HEK293 (cell line): ENCODE results near the gene NHSL2.

ENCODE experiments used
- CTCF ChIP-seq: fragments of 450-650 bp; formaldehyde crosslinking; IDR thresholded peaks from 2 replicates; pipeline ENCODE4 v1.5.1; 2016; ENCODE audit warnings: missing biosample characterization, missing genetic modification characterization
- ELK4 ChIP-seq: IDR thresholded peaks from 2 replicates; pipeline ENCODE4 v1.6.1; 2011; ENCODE audit warnings: mild to moderate bottlenecking, low read depth, low read length, borderline replicate concordance
- PBX3 ChIP-seq: sonication (generic); formaldehyde crosslinking; IDR thresholded peaks from 2 replicates; pipeline ENCODE4 v1.8.1; 2022; ENCODE audit warnings: mild to moderate bottlenecking, moderate library complexity, missing genetic modification reagents
- REPIN1 ChIP-seq: fragments of 450-650 bp; formaldehyde crosslinking; IDR thresholded peaks from 2 replicates; pipeline ENCODE4 v1.5.1; 2017; ENCODE audit warnings: missing biosample characterization, missing genetic modification characterization, low read depth
- SETDB1 ChIP-seq: IDR thresholded peaks from one replicate; pipeline ENCODE4 v1.6.1; 2017; ENCODE audit warnings: mild to moderate bottlenecking, low read length, moderate library complexity, mixed read lengths; ENCODE audit not compliant: insufficient read length
- ZBTB48 ChIP-seq: fragments of 450-650 bp; formaldehyde crosslinking; IDR thresholded peaks from 2 replicates; pipeline ENCODE4 v1.5.1; 2016; ENCODE audit warnings: missing biosample characterization, missing genetic modification characterization
- ZNF121 ChIP-seq: fragments of 450-650 bp; formaldehyde crosslinking; IDR thresholded peaks from 2 replicates; pipeline ENCODE4 v1.5.1; 2016; ENCODE audit warnings: missing biosample characterization, missing genetic modification characterization
- ZNF155 ChIP-seq: fragments of 450-650 bp; formaldehyde crosslinking; IDR thresholded peaks from 2 replicates; pipeline ENCODE4 v1.5.1; 2016; ENCODE audit warnings: missing biosample characterization, missing genetic modification characterization
- ZNF169 ChIP-seq: fragments of 450-650 bp; formaldehyde crosslinking; IDR thresholded peaks from 2 replicates; pipeline ENCODE4 v1.5.1; 2016; ENCODE audit warnings: missing biosample characterization, missing genetic modification characterization
- ZNF184 ChIP-seq: fragments of 450-650 bp; IDR thresholded peaks from 2 replicates; pipeline ENCODE4 v1.5.1; 2018; ENCODE audit warnings: missing biosample characterization, mild to moderate bottlenecking, missing genetic modification characterization
- ZNF501 ChIP-seq: fragments of 450-650 bp; formaldehyde crosslinking; IDR thresholded peaks from 2 replicates; pipeline ENCODE4 v1.5.1; 2016; ENCODE audit warnings: missing biosample characterization, missing genetic modification characterization
- ZNF510 ChIP-seq: fragments of 450-650 bp; formaldehyde crosslinking; IDR thresholded peaks from 2 replicates; pipeline ENCODE4 v1.5.1; 2018; ENCODE audit warnings: mild to moderate bottlenecking, missing genetic modification characterization, missing biosample characterization; ENCODE audit not compliant: insufficient replicate concordance
- ZNF624 ChIP-seq: fragments of 450-650 bp; formaldehyde crosslinking; IDR thresholded peaks from 2 replicates; pipeline ENCODE4 v1.5.1; 2017; ENCODE audit warnings: missing biosample characterization, missing genetic modification characterization
- ZSCAN30 ChIP-seq: fragments of 450-650 bp; IDR thresholded peaks from 2 replicates; pipeline ENCODE4 v1.5.1; 2018; ENCODE audit warnings: missing biosample characterization, mild to moderate bottlenecking, missing genetic modification characterization, moderate library complexity

- TF ChIP-seq ZBTB48 (tag by site-specific recombination) (no peak), ZNF624 (no peak), ELK4 (no peak), CTCF (tag by site-specific recombination) (no peak), ZNF169 (tag by site-specific recombination) (no peak), ZSCAN30 (tag by site-specific recombination) (no peak), SETDB1 (no peak), ZNF184 (tag by site-specific recombination) (no peak), PBX3 (no peak), ZNF155 (no peak), ZNF121 (tag by site-specific recombination) (no peak), ZNF510 (tag by site-specific recombination) (no peak), REPIN1 (tag by site-specific recombination) (no peak), ZNF501 (tag by site-specific recombination) (no peak)
Observed at GRCh38 chrX:72080800-72081199, 170.2 kb downstream of the NHSL2 start.
